Gastrocnemius medialis (tissue), 4 donors: ENCODE data around the gene SCN4B.

Experiments
- CTCF ChIP-seq, 5 experiments: fragments of 450-650 bp in 3 of 5; fragments of 200-600 bp in 2 of 5; sonication (generic) in 2 of 5; IDR thresholded peaks in 4 of 5; conservative IDR thresholded peaks in 1 of 5; 1 replicate in 4 of 5; 2 replicates in 1 of 5; pipeline ENCODE4 v1.5.1; 2016 to 2019; ENCODE audit warnings: antibody characterized with exemption in 5 of 5, mild to moderate bottlenecking in 3 of 5, moderate library complexity in 3 of 5
- POLR2A ChIP-seq, 2 donors: fragments of 450-650 bp; IDR thresholded peaks; one replicate each; pipeline ENCODE4 v1.6.1; 2017; ENCODE audit warnings: antibody characterized with exemption in 2 of 2, mild to moderate bottlenecking in 2 of 2, moderate library complexity in 2 of 2

- no peak for TF ChIP-seq CTCF (IDR thresholded peaks at IDR 0.05 in 4 of 5, conservative IDR thresholded peaks at IDR 0.05 in 1 of 5)
- no peak for TF ChIP-seq POLR2A (IDR thresholded peaks at IDR 0.05)
These were observed 3.3 kb upstream of the SCN4B start for GRCh38 chr11:118155776-118156530.
